NCI-H128 (cell line): ENCODE measurements around the gene SGCD.

ENCODE experiments used
- DNase-seq: peaks from one replicate; lab custom pipeline; 2025; ENCODE audit not compliant: unreplicated experiment; lab: John Stamatoyannopoulos, UW

SGCD gene

GRCh38 chr5:156500755-156501154 is 173.8 kb downstream of the SGCD start:
- no peak for DNase-seq

GRCh38 chr5:156505101-156505500 is 178.1 kb downstream of the SGCD start:
- no peak for DNase-seq

GRCh38 chr5:156513123-156513815 is 186.3 kb downstream of the SGCD start:
- DNase-seq = no peak

- no peak for DNase-seq
These were observed 188.2 kb downstream of the SGCD start for GRCh38 chr5:156515121-156515520.

GRCh38 chr5:156515803-156516360 is 188.9 kb downstream of the SGCD start:
- DNase-seq = no peak

GRCh38 chr5:156522651-156523529 is 195.9 kb downstream of the SGCD start:
- no peak for DNase-seq

GRCh38 chr5:156523607-156524006 is 196.6 kb downstream of the SGCD start:
- DNase-seq = no peak

- no peak for DNase-seq
These were observed 199.3 kb downstream of the SGCD start for GRCh38 chr5:156526081-156526925.

- DNase-seq = no peak
These were observed 200.6 kb downstream of the SGCD start for GRCh38 chr5:156527611-156528010.

GRCh38 chr5:156528673-156529072 is 201.7 kb downstream of the SGCD start:
- DNase-seq = no peak

- DNase-seq = no peak
These were observed 202.9 kb downstream of the SGCD start for GRCh38 chr5:156529892-156530291.

- no peak for DNase-seq
These were observed 204.2 kb downstream of the SGCD start for GRCh38 chr5:156531199-156531598.

- no peak for DNase-seq
These were observed 206.0 kb downstream of the SGCD start for GRCh38 chr5:156532921-156533320.

- no peak for DNase-seq
These were observed 207.1 kb downstream of the SGCD start for GRCh38 chr5:156534085-156534484.

- no peak for DNase-seq
These were observed 208.0 kb downstream of the SGCD start for GRCh38 chr5:156534906-156535485.

GRCh38 chr5:156540491-156540890 is 213.5 kb downstream of the SGCD start:
- no peak for DNase-seq

- no peak for DNase-seq
These were observed 214.6 kb downstream of the SGCD start for GRCh38 chr5:156541582-156541981.

- DNase-seq = no peak
These were observed 216.6 kb downstream of the SGCD start for GRCh38 chr5:156543348-156544145.

GRCh38 chr5:156552855-156553358 is 225.9 kb downstream of the SGCD start:
- no peak for DNase-seq
